ENCODE results near the gene TRAF3. TPM values are rescaled to one million over a fixed set of nuclear protein-coding genes. Genes with fewer than 3 reads are reported as not detected.
"Not testable (repeated sequence)": the region's sequence is repeated elsewhere in the genome, so short reads cannot be mapped to it uniquely, and the experiment has no call there.

TRAF3 gene
- total RNA-seq, 1 donor from 2014 or later = 35.3 TPM

DNA sequence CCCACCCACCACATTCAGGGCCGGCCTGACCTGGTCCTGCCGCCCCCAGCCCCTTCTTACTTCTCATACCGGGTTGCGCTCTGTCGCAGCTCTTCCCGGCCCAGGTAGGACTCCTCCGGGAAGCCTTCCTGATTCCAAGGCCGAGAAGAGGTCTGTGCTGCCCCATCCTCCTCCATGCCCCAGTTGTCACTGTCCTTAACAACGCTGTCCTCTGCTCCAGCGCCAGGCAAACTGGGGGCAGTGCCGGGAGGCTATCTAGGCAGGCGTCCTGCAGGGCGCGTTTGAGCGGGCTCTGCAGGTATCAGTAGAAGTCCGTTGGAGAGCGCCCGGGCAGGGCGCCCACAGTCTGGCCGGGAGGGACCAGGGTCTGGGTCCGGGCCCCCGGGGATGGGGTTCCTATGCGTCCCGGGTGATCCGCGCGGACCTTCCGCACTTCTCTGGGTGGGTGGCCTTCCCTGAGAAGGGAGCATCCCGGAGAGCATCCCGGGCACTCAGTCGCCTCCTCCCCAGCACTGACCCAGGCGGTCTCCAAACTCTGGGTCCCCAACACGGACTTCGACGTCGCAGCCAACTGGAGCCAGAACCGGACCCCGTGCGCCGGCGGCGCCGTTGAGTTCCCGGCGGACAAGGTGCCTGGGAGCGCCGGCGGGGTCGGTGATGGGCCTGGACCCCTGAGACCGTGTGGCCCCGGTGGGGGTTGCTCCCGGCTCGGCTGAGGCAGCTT lies 146.1 kb downstream of the TRAF3 start:
- Histone ChIP-seq H3K4me3 (ENCODE audit: low read depth, low read length) (peak overlapping the region; percentile 16), H3K36me3 (ENCODE audit: control insufficient read depth, insufficient read depth, low read length) (no peaks in the 10 kb centered on the region), H3K27me3 (ENCODE audit: control insufficient read depth, insufficient read depth, low read length) (peaks cover 22% of the 10 kb centered on the region)
- TF ChIP-seq, protein P1, sequence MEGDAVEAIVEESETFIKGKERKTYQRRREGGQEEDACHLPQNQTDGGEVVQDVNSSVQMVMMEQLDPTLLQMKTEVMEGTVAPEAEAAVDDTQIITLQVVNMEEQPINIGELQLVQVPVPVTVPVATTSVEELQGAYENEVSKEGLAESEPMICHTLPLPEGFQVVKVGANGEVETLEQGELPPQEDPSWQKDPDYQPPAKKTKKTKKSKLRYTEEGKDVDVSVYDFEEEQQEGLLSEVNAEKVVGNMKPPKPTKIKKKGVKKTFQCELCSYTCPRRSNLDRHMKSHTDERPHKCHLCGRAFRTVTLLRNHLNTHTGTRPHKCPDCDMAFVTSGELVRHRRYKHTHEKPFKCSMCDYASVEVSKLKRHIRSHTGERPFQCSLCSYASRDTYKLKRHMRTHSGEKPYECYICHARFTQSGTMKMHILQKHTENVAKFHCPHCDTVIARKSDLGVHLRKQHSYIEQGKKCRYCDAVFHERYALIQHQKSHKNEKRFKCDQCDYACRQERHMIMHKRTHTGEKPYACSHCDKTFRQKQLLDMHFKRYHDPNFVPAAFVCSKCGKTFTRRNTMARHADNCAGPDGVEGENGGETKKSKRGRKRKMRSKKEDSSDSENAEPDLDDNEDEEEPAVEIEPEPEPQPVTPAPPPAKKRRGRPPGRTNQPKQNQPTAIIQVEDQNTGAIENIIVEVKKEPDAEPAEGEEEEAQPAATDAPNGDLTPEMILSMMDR (IDR thresholded peaks at IDR 0.05; ENCODE audit: insufficient read depth, low read length, severe bottlenecking) = no peak
- DNase-seq (ENCODE audit: low read depth) = no peak
- no peak for FAIRE-seq

DNA sequence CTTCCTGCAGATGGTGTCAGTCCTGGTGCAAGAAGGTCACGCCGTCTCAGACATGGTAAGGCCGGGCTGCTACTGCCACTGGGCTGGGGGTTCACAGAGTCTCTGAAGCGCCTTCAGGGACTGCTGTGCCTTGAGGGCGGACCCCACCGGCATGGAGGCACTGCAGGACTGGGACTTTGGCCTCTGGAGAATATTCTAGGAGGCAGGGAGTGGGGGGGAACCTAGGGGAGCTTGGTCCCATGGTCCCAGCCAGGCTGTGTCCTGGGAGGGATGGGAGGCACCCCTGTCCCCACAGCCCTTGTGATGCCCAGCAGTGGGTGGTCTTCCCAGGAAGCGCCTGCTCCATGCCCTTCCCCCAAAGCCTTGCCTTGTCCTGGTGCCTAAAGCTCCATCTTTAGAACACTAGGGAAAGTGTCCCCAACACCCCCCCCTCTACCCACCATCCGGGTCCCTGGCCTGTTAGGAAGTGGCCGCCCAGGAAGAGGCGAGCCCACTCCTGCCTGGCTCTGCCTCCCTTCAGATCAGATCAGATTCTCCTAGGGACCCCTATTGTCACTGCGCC lies 146.8 kb downstream of the TRAF3 start:
- Histone ChIP-seq H3K4me3 (ENCODE audit: low read depth, low read length) (no peak overlapping the region), H3K36me3 (ENCODE audit: control insufficient read depth, insufficient read depth, low read length) (no peaks in the 10 kb centered on the region), H3K27me3 (ENCODE audit: control insufficient read depth, insufficient read depth, low read length) (peaks cover 24% of the 10 kb centered on the region)
- TF ChIP-seq, protein P1 (IDR thresholded peaks at IDR 0.05; ENCODE audit: insufficient read depth, low read length, severe bottlenecking) = no peak
- FAIRE-seq (no peak), DNase-seq (ENCODE audit: low read depth) (no peak)

DNA sequence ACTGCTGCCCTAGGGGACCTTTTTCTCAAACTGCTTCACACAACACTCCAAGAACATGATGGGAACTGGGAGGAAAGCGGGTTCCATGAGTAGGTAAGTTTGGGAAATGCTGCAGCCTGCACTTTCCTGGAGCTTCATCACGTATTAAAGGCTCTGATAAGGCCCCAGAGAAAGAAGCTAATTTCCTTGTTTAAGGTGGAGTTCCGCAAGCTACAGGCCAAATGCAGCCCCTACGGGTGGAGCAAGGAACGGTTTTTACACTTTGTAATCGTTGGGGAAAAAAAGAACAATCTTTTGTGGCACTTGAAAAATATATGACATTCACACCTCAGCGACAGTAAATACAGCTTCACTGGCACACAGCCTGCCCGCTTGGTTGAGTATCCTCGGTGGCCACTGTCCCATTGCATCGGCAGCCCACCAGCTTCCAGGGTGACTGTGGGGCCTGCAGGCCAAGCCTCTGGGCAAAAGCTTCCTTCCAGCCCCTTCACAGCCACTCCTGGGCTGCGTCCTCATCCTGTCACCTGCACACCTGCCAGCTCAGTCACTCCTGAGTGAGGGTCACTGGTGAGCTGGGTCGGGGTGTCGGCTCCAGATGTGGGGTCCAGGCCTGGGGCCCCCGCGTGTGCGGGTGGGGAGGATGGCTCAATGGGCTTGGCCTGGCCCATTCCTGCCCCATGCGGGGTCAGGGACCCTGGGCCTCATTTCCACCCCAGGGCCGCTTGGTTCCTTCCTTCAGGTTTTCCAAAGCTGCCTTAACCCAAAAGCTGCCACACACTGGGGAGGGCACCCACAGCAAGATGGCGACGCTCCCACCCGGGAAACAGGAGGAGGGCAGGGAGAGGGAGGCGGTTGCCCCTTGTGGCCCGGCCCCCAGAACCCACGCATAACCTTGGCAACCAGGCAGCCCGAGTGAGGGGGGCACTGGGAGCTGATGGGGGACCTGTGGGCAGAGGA lies 147.7 kb downstream of the TRAF3 start:
- DNase-seq (ENCODE audit: low read depth) = no peak
- Histone ChIP-seq H3K36me3 (ENCODE audit: control insufficient read depth, insufficient read depth, low read length) (no peaks in the 10 kb centered on the region), H3K27me3 (ENCODE audit: control insufficient read depth, insufficient read depth, low read length) (peaks cover 30% of the 10 kb centered on the region), H3K4me3 (ENCODE audit: low read depth, low read length) (no peak overlapping the region)
- TF ChIP-seq, protein P1 (IDR thresholded peaks at IDR 0.05; ENCODE audit: insufficient read depth, low read length, severe bottlenecking) = no peak
- no peak for FAIRE-seq

DNA sequence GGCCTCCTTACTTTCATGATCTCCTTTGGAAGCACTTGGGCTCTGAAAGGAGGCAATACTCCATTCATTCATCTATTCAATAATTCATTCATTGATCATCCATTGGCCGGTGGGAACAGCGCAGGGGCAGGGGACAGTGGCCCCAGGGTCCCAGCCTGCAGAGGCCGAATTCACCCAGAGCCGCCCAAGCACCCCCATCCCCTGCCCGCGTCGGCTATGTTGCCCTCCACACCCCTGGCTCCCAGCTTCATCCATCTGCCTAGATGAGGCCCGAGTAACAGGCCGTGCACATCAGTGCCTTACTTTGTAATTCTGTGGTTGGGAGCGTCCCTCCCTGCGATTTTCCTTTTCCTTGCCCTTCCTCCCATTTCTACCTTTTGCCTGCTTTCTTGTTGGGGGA lies 148.4 kb downstream of the TRAF3 start:
- Histone ChIP-seq H3K4me3 (ENCODE audit: low read depth, low read length) (no peak overlapping the region), H3K27me3 (ENCODE audit: control insufficient read depth, insufficient read depth, low read length) (peaks cover 30% of the 10 kb centered on the region), H3K36me3 (ENCODE audit: control insufficient read depth, insufficient read depth, low read length) (no peaks in the 10 kb centered on the region)
- FAIRE-seq (no peak), DNase-seq (ENCODE audit: low read depth) (no peak)
- TF ChIP-seq, protein P1 (IDR thresholded peaks at IDR 0.05; ENCODE audit: insufficient read depth, low read length, severe bottlenecking) = no peak

DNA sequence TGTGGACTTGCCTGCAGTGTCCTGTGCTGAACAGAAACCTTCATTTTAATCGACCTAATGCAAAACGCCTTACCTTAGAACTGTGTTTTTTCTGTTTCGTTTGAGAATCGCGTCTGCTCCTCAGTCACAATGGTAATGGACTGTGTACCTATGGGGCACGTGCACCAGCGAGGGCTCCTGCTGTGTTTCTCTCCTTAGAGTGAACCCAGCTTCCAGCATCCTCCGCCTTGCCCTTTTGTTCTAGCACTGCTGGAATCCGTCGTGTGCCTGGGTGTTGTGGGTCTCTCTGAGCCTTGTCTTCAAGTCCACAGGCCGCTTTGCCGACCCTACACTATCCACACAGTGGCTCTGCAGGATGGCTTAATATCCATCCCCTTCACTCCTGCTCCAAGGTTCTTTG lies 148.9 kb downstream of the TRAF3 start:
- Histone ChIP-seq H3K4me3 (ENCODE audit: low read depth, low read length) (no peak overlapping the region), H3K27me3 (ENCODE audit: control insufficient read depth, insufficient read depth, low read length) (peaks cover 30% of the 10 kb centered on the region), H3K36me3 (ENCODE audit: control insufficient read depth, insufficient read depth, low read length) (no peaks in the 10 kb centered on the region)
- TF ChIP-seq, protein P1 (IDR thresholded peaks at IDR 0.05; ENCODE audit: insufficient read depth, low read length, severe bottlenecking) = no peak
- DNase-seq (ENCODE audit: low read depth) = no peak
- FAIRE-seq = peak; percentile 98

DNA sequence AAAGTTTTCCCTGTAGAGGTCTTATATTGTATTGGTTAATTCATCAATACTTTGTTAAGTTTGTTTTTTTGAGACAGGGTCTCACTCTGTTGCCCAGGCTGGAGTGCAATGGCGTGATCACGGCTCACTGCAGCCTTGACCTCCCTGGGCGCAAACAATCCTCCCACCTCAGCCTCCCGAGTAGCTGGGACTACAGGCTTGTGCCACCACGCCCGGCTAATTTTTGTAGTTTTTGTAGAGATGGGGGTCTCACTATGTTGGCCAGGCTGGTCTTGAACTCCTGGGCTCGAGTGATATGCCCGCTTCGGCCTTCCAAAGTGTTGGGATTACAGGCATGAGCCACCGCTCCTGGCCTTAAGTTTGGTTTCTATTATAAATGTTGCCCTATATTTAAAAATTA lies 149.6 kb downstream of the TRAF3 start:
- not testable (repeated sequence) for FAIRE-seq; DNase-seq (ENCODE audit: low read depth); H3K36me3 ChIP-seq (ENCODE audit: control insufficient read depth, insufficient read depth, low read length); H3K4me3 ChIP-seq (ENCODE audit: low read depth, low read length)
- peaks cover 30% of the 10 kb centered on the region for H3K27me3 ChIP-seq (ENCODE audit: control insufficient read depth, insufficient read depth, low read length)
